Right lobe of liver (tissue), 6 donors: ENCODE measurements around the gene AP3S2. TPM values are rescaled to one million over a fixed set of nuclear protein-coding genes. Genes with fewer than 3 reads are reported as not detected.
A peak's percentile ranks its signal among the peaks of the same experiment; 100 is the strongest.

Experiments used
- ATAC-seq, 4 donors: fragments of 200-7000 bp; cut with Tn5 transposase; one replicate each; pipeline ENCODE4 v1.9.1; 2020; ENCODE audit warnings: mild to moderate bottlenecking in 4 of 4, moderate library complexity in 4 of 4
- DNase-seq, 3 donors: peaks; one replicate each; pipeline ENCODE4 v3.0.0-alpha.2; 2020
- H3K27ac ChIP-seq, 3 donors: fragments of 200-600 bp; one replicate each; pipeline ENCODE4 v1.8.0; 2022
- H3K27me3 ChIP-seq, 2 donors: fragments of 200-600 bp; one replicate each; pipeline ENCODE4 v1.8.0; 2022
- H3K36me3 ChIP-seq, 4 donors: fragments of 200-600 bp; sonication (generic) in 1 of 4; one replicate each; pipeline versions ENCODE4 v1.5.1 to v1.8.0; 2017 to 2022; ENCODE audit warnings: control low read depth in 1 of 4
- H3K4me1 ChIP-seq, 4 donors: fragments of 200-600 bp; sonication (generic) in 1 of 4; one replicate each; pipeline versions ENCODE4 v1.5.1 to v1.8.0; 2017 to 2022; ENCODE audit warnings: control low read depth in 1 of 4
- H3K4me3 ChIP-seq, 3 donors: fragments of 200-600 bp; one replicate each; pipeline ENCODE4 v1.8.0; 2022
- H3K9me3 ChIP-seq, 4 donors: fragments of 200-600 bp; sonication (generic) in 1 of 4; one replicate each; pipeline versions ENCODE4 v1.5.1 to v1.8.0; 2017 to 2022; ENCODE audit warnings: control low read depth in 1 of 4
- POLR2A ChIP-seq: fragments of 450-650 bp; IDR thresholded peaks from one replicate; pipeline ENCODE4 v1.6.1; 2017; ENCODE audit warnings: antibody characterized with exemption, mild to moderate bottlenecking
- WGBS: methylation state at CpG from one replicate; pipeline ENCODE4 v1.1.6; 2018; ENCODE audit warnings: low coverage, low lambda C conversion rate; ENCODE audit not compliant: insufficient coverage; ENCODE audit errors: missing lambda C conversion rate; 5-methylcytosine and 5-hydroxymethylcytosine counted together
- intact Hi-C, 2 donors: fragments of 100-400 bp; cut with DNase I; formaldehyde crosslinking; loops; one replicate each; pipeline versions ENCODE4 v1.11.2 to v1.14.1; 2022
- total RNA-seq, 6 experiments: library from RNA; depleted of rRNA in 2 of 6; stranded (reverse); fragments of >200 nt in 2 of 6; fragmentation: NEBNext Ultra II Directional in 3 of 6; extraction: Animal tissue kit (Norgen Biotek cat#: 25700) in 3 of 6; gene quantifications; one replicate each; pipeline versions ENCODE4 v1.1.0 to v1.2.4, GENCODE V29; 2016 to 2023
- TF ChIP-seq, protein P1 (sequence below), 4 donors: fragments of 200-600 bp in 3 of 4; fragments of 450-650 bp in 1 of 4; IDR thresholded peaks; one replicate each; pipeline versions ENCODE4 v1.5.1 to v1.8.0; 2016 to 2022; ENCODE audit warnings: antibody characterized with exemption in 4 of 4, mild to moderate bottlenecking in 2 of 4
- donor health status: DM: no; HTN: yes; CAD: no.
- donor health status: DM: no; HTN: no; CAD: no.
- donor health status: DM: no; HTN: no; CAD: no.
- donor health status: DM: no; HTN: yes; CAD: no.
- donor health status: DM: no; HTN: yes; CAD: no.

The AP3S2 gene
- total RNA-seq, 6 experiments from 2014 or later, result 23.2 to 45.7 (median 27.2) TPM

DNA sequence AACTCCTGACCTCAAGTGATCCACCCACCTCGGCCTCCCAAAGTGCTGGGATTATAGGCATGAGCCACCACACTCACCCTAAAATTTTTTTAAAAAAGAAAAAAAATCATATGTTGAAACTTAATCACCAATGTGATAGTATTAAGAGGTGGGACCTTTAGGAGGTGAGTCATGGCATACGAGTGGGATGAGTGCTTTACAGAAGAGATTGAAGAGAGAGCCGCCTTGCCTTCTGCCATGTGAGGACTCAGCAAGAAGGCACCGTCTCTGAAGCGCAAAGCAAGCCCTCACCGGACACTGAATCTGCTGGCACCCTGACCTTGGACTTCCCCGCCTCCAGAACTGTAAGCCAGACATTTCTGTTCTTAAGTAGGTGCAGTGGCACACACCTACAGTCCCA, 13.5 kb upstream of the AP3S2 start:
- Histone ChIP-seq H3K4me3 (no peak overlapping the region), H3K27ac (no peak overlapping the region), H3K27me3 (no peaks in the 10 kb centered on the region), H3K36me3 (no peaks in the 10 kb centered on the region), H3K9me3 (no peaks in the 10 kb centered on the region), H3K4me1 (peaks cover 0 to 11% (median 4%) of the 10 kb centered on the region in 4 donors)
- 96% methylated on average over 5 of the region's 7 CpGs for WGBS
- no peak for DNase-seq
- ATAC-seq, result no peak
- intact Hi-C loops, result loop anchor here (10.0 kb wide), 2 partner anchors 158 to 178 kb away; no protein-coding TSS in a partner anchor
- TF ChIP-seq, protein P1, sequence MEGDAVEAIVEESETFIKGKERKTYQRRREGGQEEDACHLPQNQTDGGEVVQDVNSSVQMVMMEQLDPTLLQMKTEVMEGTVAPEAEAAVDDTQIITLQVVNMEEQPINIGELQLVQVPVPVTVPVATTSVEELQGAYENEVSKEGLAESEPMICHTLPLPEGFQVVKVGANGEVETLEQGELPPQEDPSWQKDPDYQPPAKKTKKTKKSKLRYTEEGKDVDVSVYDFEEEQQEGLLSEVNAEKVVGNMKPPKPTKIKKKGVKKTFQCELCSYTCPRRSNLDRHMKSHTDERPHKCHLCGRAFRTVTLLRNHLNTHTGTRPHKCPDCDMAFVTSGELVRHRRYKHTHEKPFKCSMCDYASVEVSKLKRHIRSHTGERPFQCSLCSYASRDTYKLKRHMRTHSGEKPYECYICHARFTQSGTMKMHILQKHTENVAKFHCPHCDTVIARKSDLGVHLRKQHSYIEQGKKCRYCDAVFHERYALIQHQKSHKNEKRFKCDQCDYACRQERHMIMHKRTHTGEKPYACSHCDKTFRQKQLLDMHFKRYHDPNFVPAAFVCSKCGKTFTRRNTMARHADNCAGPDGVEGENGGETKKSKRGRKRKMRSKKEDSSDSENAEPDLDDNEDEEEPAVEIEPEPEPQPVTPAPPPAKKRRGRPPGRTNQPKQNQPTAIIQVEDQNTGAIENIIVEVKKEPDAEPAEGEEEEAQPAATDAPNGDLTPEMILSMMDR (IDR thresholded peaks at IDR 0.05), result no peak

DNA sequence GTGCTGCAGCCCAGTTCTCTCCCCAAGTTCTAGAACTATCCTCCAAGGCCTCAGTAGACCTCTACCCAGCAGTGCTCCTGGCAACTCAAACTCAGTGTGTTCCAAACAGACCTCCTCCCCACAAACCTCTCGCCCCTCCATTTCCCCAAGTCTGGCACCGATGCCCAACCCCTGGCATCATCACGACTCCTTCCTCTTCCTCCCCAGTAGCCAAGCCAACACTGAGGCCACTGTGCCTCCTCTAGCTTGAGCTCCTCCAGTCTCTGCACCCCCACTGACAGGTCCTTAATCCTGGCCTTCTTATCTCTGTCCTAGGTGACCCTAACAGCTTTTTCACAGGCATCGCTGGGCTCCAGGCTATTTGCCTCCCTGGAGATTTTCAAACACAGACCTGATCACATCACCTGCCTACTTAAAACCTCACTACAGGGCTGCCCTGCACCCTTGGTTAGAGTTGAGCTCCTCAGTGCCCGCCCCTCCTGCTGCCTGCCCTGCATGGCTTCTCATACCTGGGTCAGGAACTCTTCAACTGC, 12.1 kb upstream of the AP3S2 start:
- Histone ChIP-seq H3K4me1 (peaks cover 0 to 3% (median 0%) of the 10 kb centered on the region in 4 donors), H3K9me3 (no peaks in the 10 kb centered on the region), H3K4me3 (no peak overlapping the region), H3K36me3 (no peaks in the 10 kb centered on the region), H3K27me3 (no peaks in the 10 kb centered on the region), H3K27ac (no peak overlapping the region)
- no peak for TF ChIP-seq POLR2A
- TF ChIP-seq, protein P1 (IDR thresholded peaks at IDR 0.05), result no peak
- intact Hi-C loops, result loop anchor here (10.0 kb wide), 2 partner anchors 159 to 179 kb away; no protein-coding TSS in a partner anchor
- 91% methylated on average over 4 of the region's 5 CpGs for WGBS
- ATAC-seq, result no peak
- DNase-seq, result no peak

DNA sequence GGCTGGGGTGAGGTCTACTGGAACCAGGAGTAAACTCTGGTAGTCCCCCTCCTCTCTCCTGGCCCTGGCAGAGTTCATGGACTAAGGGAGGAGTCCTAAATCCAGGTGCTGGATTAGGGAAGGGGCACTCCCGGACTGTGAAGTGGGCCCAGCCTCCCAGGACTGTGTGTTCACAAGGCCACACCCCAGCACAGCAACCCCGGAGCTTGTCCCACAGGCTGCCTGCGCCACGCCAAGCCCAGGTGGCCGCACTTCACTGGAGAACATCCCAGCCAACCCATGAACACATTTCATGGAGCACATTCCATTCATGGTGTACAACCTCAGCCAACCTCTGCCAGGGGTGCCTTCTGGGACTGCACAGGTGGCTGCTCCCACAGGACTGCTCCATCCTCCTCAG, 10.7 kb upstream of the AP3S2 start:
- DNase-seq (peak in 1 of 3 donors; percentile 28), ATAC-seq (no peak)
- Histone ChIP-seq H3K4me3 (no peak overlapping the region), H3K4me1 (no peaks in the 10 kb centered on the region), H3K27me3 (no peaks in the 10 kb centered on the region), H3K27ac (no peak overlapping the region), H3K9me3 (no peaks in the 10 kb centered on the region), H3K36me3 (no peaks in the 10 kb centered on the region)
- intact Hi-C loops, result loop anchor here (10.0 kb wide), 2 partner anchors 160 to 180 kb away; no protein-coding TSS in a partner anchor
- TF ChIP-seq POLR2A, result no peak
- TF ChIP-seq, protein P1 (IDR thresholded peaks at IDR 0.05), result no peak
- WGBS, result no CpG with 5 or more reads among the region's 5 CpGs

DNA sequence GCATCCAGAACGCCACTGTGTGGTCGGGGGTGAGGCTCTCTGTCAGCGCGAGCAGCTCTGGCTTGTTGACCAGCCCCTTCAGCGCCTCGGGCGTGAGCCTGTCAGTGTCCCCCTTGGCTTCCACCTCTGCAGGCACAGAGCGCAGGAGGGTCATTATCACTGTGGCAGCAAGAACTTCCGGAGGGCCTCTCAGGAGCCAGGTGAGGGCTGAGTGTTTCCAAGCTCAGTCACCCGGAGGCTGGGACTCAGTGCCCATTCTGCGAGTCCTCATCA, 10.0 kb upstream of the AP3S2 start:
- H3K4me1 ChIP-seq, result no peaks in the 10 kb centered on the region
- no peaks in the 10 kb centered on the region for H3K9me3 ChIP-seq
- no peaks in the 10 kb centered on the region for H3K36me3 ChIP-seq
- ATAC-seq, result no peak
- H3K27me3 ChIP-seq, result no peaks in the 10 kb centered on the region
- no peak overlapping the region for H3K27ac ChIP-seq
- WGBS, result 100% methylated on average over 4 of the region's 11 CpGs
- no peak for TF ChIP-seq POLR2A
- DNase-seq, result peak in 1 of 3 donors; percentile 43
- intact Hi-C loops, result loop anchor here (10.0 kb wide), 2 partner anchors 161 to 181 kb away; no protein-coding TSS in a partner anchor
- no peak overlapping the region for H3K4me3 ChIP-seq

DNA sequence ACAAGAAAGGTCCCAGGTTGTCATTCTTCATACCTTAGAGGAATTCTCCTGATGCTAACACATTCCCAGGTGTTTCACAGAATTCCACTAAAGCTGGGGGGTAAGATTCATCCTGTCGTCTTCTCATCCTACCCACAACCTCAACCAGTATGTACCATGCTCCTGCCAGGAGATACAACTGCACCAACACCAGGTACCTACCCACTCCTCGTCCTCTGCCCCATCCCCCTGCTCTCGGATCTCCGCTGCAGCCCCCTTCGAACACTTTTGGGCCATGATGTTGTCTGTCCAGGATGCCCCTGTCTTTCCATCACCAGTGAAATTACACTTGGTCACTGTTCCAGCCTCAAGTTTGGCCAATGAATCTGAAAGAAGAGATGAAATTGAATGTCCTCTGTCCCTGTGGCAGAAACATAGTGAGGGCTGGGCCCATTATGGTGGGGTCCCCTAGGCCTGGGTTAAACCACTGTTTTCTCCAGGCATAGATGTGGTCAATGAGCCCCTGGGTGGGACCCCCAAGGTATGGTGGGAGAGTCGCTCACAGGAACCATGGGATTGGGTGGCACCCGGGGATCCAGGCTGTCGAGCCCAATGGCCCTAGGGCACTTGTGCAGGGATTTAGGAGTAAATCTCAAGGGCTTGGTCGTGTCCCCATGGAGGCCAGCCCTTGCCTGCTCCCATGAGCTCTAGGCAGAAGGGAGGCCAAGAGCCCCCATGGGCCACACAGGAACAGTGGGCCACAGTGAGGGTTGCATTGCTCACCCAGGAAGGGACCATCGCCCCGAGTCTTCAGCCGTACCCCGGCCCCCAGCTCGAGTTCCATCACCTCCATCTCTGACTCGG, 9.4 kb upstream of the AP3S2 start:
- Histone ChIP-seq H3K9me3 (no peaks in the 10 kb centered on the region), H3K27me3 (no peaks in the 10 kb centered on the region), H3K27ac (no peak overlapping the region), H3K4me3 (no peak overlapping the region), H3K36me3 (no peaks in the 10 kb centered on the region), H3K4me1 (no peaks in the 10 kb centered on the region)
- 96% methylated on average over 4 of the region's 15 CpGs for WGBS
- ATAC-seq, result no peak
- intact Hi-C loops, result loop anchor here (10.0 kb wide), 2 partner anchors 162 to 182 kb away; no protein-coding TSS in a partner anchor
- DNase-seq, result peak in 1 of 3 donors; percentile 26
- no peak for TF ChIP-seq POLR2A
- TF ChIP-seq, protein P1 (IDR thresholded peaks at IDR 0.05), result no peak
